Endodermal cell (in vitro differentiated cells): ENCODE results near the gene CDK5RAP3. TPM values are rescaled to one million over a fixed set of nuclear protein-coding genes. Genes with fewer than 3 reads are reported as not detected.

Source experiments
- DNase-seq: peaks from one replicate; pipeline ENCODE4 v3.0.0-alpha.2; 2017
- H3K27ac ChIP-seq: 2 replicates; pipeline ENCODE4 v1.5.1; 2013; ENCODE audit warnings: mild to moderate bottlenecking, low read depth, low read length, moderate library complexity
- H3K27me3 ChIP-seq: 2 replicates; pipeline ENCODE4 v1.6.1; 2013; ENCODE audit warnings: mild to moderate bottlenecking, low read length, moderate library complexity; ENCODE audit not compliant: insufficient read depth, control insufficient read depth, poor library complexity, severe bottlenecking
- H3K36me3 ChIP-seq: 2 replicates; pipeline ENCODE4 v1.7.0; 2013; ENCODE audit warnings: mild to moderate bottlenecking, low read length, moderate library complexity; ENCODE audit not compliant: control insufficient read depth, insufficient read depth
- H3K4me1 ChIP-seq: one replicate; pipeline ENCODE4 v1.7.0; 2013; ENCODE audit warnings: low read length; ENCODE audit not compliant: control insufficient read depth, insufficient read depth
- H3K4me3 ChIP-seq: 2 replicates; pipeline ENCODE4 v1.5.1; 2013; ENCODE audit warnings: mild to moderate bottlenecking, low read length, moderate library complexity
- H3K9ac ChIP-seq: 2 replicates; pipeline ENCODE4 v1.6.1; 2013; ENCODE audit warnings: mild to moderate bottlenecking, low read length, moderate library complexity; ENCODE audit not compliant: poor library complexity, severe bottlenecking; ENCODE audit errors: extremely low read depth
- H3K9me3 ChIP-seq: 2 replicates; pipeline ENCODE4 v1.6.1; 2013; ENCODE audit warnings: mild to moderate bottlenecking, low read length, moderate library complexity; ENCODE audit not compliant: control insufficient read depth
- H3K27ac Mint-ChIP-seq: 2 replicates; pipeline ENCODE4 v1.8.0; 2020; ENCODE audit warnings: mixed read lengths
- H3K27me3 Mint-ChIP-seq: 2 replicates; pipeline ENCODE4 v1.8.0; 2021; ENCODE audit warnings: mild to moderate bottlenecking, mixed read lengths; ENCODE audit not compliant: insufficient read depth
- H3K36me3 Mint-ChIP-seq: 2 replicates; pipeline ENCODE4 v1.8.0; 2020; ENCODE audit warnings: low read depth, mixed read lengths
- H3K4me1 Mint-ChIP-seq: 2 replicates; pipeline ENCODE4 v1.8.0; 2020; ENCODE audit warnings: mixed read lengths
- H3K4me3 Mint-ChIP-seq: 2 replicates; pipeline ENCODE4 v1.8.0; 2020; ENCODE audit warnings: mild to moderate bottlenecking, moderate library complexity, mixed read lengths
- H3K9me3 Mint-ChIP-seq: 2 replicates; pipeline ENCODE4 v1.8.0; 2020; ENCODE audit warnings: mild to moderate bottlenecking, mixed read lengths
- WGBS, 2 experiments: methylation state at CpG; one replicate each; pipeline versions ENCODE4 v1.1.5 to v1.1.7; 2013; ENCODE audit warnings: missing lambda C conversion rate in 2 of 2, mixed read lengths in 1 of 2; ENCODE audit not compliant: insufficient coverage in 1 of 2, insufficient read length in 1 of 2; 5-methylcytosine and 5-hydroxymethylcytosine counted together
- total RNA-seq, 2 donors: library from RNA; stranded (reverse); fragmentation: NEBNext Ultra II Directional in 1 of 2; extraction: Animal tissue kit (Norgen Biotek cat#: 25700) in 1 of 2; gene quantifications; 2 replicates in 1 of 2; 3 replicates in 1 of 2; pipeline ENCODE4 v1.2.1, GENCODE V29; 2021
- TF ChIP-seq, protein P1 (sequence below): fragments of 200-600 bp; sonication (generic); conservative IDR thresholded peaks from 2 replicates; pipeline ENCODE4 v1.5.0; 2021; ENCODE audit warnings: antibody characterized with exemption, mild to moderate bottlenecking

Gene CDK5RAP3
- total RNA-seq, 2 donors from 2014 or later = 171 to 198 TPM

DNA sequence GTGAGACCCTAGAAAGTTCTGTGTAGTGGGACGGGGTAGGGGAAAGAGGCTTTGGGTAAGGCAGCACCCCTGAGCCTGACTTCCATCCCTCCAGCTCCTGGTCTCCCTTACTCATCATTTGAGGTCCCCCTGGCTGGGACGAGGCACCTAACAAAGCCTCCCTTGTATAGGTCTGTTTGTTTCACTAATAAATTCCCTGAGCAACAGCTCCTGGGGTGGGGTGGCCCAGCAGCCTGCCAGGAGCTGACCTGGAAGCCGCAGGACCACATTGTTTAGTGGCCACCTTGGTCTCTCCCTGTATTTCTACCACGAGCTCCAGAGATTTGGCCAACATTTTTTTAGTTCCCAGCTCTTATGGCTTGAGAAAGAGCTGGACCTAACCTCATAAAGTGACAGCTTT, 20.5 kb upstream of the CDK5RAP3 start:
- no peaks in the 10 kb centered on the region for H3K36me3 Mint-ChIP-seq
- Histone ChIP-seq H3K27ac (no peak overlapping the region), H3K4me3 (no peak overlapping the region), H3K27me3 (no peaks in the 10 kb centered on the region), H3K4me1 (no peaks in the 10 kb centered on the region), H3K9ac (no peak overlapping the region), H3K9me3 (no peaks in the 10 kb centered on the region), H3K36me3 (peaks cover 9% of the 10 kb centered on the region)
- H3K4me3 Mint-ChIP-seq = no peak overlapping the region
- H3K9me3 Mint-ChIP-seq = no peaks in the 10 kb centered on the region
- no peaks in the 10 kb centered on the region for H3K27me3 Mint-ChIP-seq
- TF ChIP-seq, protein P1, sequence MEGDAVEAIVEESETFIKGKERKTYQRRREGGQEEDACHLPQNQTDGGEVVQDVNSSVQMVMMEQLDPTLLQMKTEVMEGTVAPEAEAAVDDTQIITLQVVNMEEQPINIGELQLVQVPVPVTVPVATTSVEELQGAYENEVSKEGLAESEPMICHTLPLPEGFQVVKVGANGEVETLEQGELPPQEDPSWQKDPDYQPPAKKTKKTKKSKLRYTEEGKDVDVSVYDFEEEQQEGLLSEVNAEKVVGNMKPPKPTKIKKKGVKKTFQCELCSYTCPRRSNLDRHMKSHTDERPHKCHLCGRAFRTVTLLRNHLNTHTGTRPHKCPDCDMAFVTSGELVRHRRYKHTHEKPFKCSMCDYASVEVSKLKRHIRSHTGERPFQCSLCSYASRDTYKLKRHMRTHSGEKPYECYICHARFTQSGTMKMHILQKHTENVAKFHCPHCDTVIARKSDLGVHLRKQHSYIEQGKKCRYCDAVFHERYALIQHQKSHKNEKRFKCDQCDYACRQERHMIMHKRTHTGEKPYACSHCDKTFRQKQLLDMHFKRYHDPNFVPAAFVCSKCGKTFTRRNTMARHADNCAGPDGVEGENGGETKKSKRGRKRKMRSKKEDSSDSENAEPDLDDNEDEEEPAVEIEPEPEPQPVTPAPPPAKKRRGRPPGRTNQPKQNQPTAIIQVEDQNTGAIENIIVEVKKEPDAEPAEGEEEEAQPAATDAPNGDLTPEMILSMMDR = no peak
- no peak overlapping the region for H3K27ac Mint-ChIP-seq
- H3K4me1 Mint-ChIP-seq = peaks cover 5% of the 10 kb centered on the region
- 90 to 100% methylated on average over 1 to 3 of the region's 4 CpGs for WGBS, 2 experiments
- DNase-seq = no peak

GRCh38 chr17:47952171-47953021, 18.5 kb upstream of the CDK5RAP3 start:
- no peak overlapping the region for H3K4me3 Mint-ChIP-seq
- H3K27ac Mint-ChIP-seq = no peak overlapping the region
- no peak overlapping the region for H3K9ac ChIP-seq
- WGBS, 2 experiments = 86 to 90% methylated on average over 8 to 12 of the region's 12 CpGs
- no peaks in the 10 kb centered on the region for H3K27me3 Mint-ChIP-seq
- TF ChIP-seq, protein P1 = no peak
- no peak overlapping the region for H3K27ac ChIP-seq
- peaks cover 8% of the 10 kb centered on the region for H3K4me1 Mint-ChIP-seq
- no peak overlapping the region for H3K4me3 ChIP-seq
- no peaks in the 10 kb centered on the region for H3K36me3 Mint-ChIP-seq
- H3K9me3 Mint-ChIP-seq = no peaks in the 10 kb centered on the region
- H3K9me3 ChIP-seq = no peaks in the 10 kb centered on the region
- peaks cover 3% of the 10 kb centered on the region for H3K36me3 ChIP-seq
- DNase-seq = peak; percentile 52
- H3K27me3 ChIP-seq = no peaks in the 10 kb centered on the region
- H3K4me1 ChIP-seq = peaks cover 6% of the 10 kb centered on the region

GRCh38 chr17:47953909-47954308, 17.0 kb upstream of the CDK5RAP3 start:
- Mint-ChIP-seq H3K4me3 (no peak overlapping the region), H3K4me1 (peaks cover 12% of the 10 kb centered on the region), H3K9me3 (no peaks in the 10 kb centered on the region), H3K27ac (no peak overlapping the region), H3K27me3 (peaks cover 11% of the 10 kb centered on the region), H3K36me3 (no peaks in the 10 kb centered on the region)
- H3K9me3 ChIP-seq = no peaks in the 10 kb centered on the region
- TF ChIP-seq, protein P1 = peak; percentile 57
- H3K4me3 ChIP-seq = no peak overlapping the region
- no peak for DNase-seq
- peaks cover 13% of the 10 kb centered on the region for H3K4me1 ChIP-seq
- H3K27ac ChIP-seq = no peak overlapping the region
- no peaks in the 10 kb centered on the region for H3K27me3 ChIP-seq
- H3K36me3 ChIP-seq = no peaks in the 10 kb centered on the region
- no peak overlapping the region for H3K9ac ChIP-seq
